Loucy (cell line): ENCODE measurements around the gene ANO8.

ENCODE experiments used
- H2AFZ ChIP-seq: fragments of 200-600 bp; sonication (generic); 2 replicates; pipeline ENCODE4 v1.6.0; 2016; ENCODE audit warnings: antibody characterized with exemption, mild to moderate bottlenecking, low read length, moderate library complexity
- H3F3A ChIP-seq: fragments of 200-600 bp; 2 replicates; pipeline ENCODE4 v1.6.0; 2016; ENCODE audit warnings: antibody characterized with exemption, low read depth, mild to moderate bottlenecking
- H3K27me3 ChIP-seq: fragments of 200-600 bp; sonication (generic); 2 replicates; pipeline ENCODE4 v1.6.1; 2014; ENCODE audit warnings: low read length, mild to moderate bottlenecking; ENCODE audit not compliant: insufficient read depth, poor library complexity, severe bottlenecking
- H3K36me3 ChIP-seq: fragments of 200-600 bp; sonication (generic); 2 replicates; pipeline ENCODE4 v1.6.1; 2016; ENCODE audit warnings: low read length; ENCODE audit not compliant: insufficient read depth
- H3K4me1 ChIP-seq: fragments of 200-600 bp; sonication (generic); 2 replicates; pipeline ENCODE4 v1.5.1; 2014; ENCODE audit warnings: low read length, mild to moderate bottlenecking; ENCODE audit not compliant: insufficient read depth, poor library complexity, severe bottlenecking
- H3K4me2 ChIP-seq: fragments of 200-600 bp; sonication (generic); 2 replicates; pipeline ENCODE4 v1.6.0; 2014; ENCODE audit warnings: antibody characterized with exemption, low read length, low read depth, mild to moderate bottlenecking; ENCODE audit not compliant: poor library complexity, severe bottlenecking
- H3K4me3 ChIP-seq: fragments of 200-600 bp; sonication (generic); 2 replicates; pipeline ENCODE4 v1.5.1; 2014; ENCODE audit warnings: low read length, mild to moderate bottlenecking, mixed read lengths; ENCODE audit not compliant: poor library complexity, severe bottlenecking
- H3K79me2 ChIP-seq: fragments of 200-600 bp; sonication (generic); 2 replicates; pipeline ENCODE4 v1.6.1; 2014; ENCODE audit warnings: low read length; ENCODE audit not compliant: insufficient read depth
- H3K9ac ChIP-seq: fragments of 200-600 bp; sonication (generic); 2 replicates; pipeline ENCODE4 v1.6.0; 2014; ENCODE audit warnings: mild to moderate bottlenecking, low read depth, low read length, moderate library complexity; ENCODE audit not compliant: poor library complexity, severe bottlenecking
- H3K9me2 ChIP-seq: fragments of 200-600 bp; sonication (generic); replicated peaks from 2 replicates; pipeline ENCODE4 v1.6.1; 2016; ENCODE audit warnings: low read depth, low read length, mixed read lengths
- H3K9me3 ChIP-seq: fragments of 200-600 bp; sonication (generic); 2 replicates; pipeline ENCODE4 v1.6.1; 2014; ENCODE audit warnings: mild to moderate bottlenecking, antibody characterized with exemption, low read length, low read depth; ENCODE audit not compliant: insufficient read depth
- H4K20me1 ChIP-seq: fragments of 200-600 bp; sonication (generic); 2 replicates; pipeline ENCODE4 v1.6.0; 2014; ENCODE audit warnings: antibody characterized with exemption, low read length, mild to moderate bottlenecking; ENCODE audit not compliant: insufficient read depth, poor library complexity, severe bottlenecking
- EZH2phosphoT487 ChIP-seq: fragments of 200-600 bp; IDR thresholded peaks from 2 replicates; pipeline ENCODE4 v1.6.1; 2018; ENCODE audit warnings: antibody characterized with exemption, mild to moderate bottlenecking, moderate library complexity, borderline replicate concordance
- TF ChIP-seq, protein P1 (sequence below): fragments of 200-600 bp; sonication (generic); conservative IDR thresholded peaks from 2 replicates; pipeline ENCODE4 v1.5.1; 2014; ENCODE audit warnings: mild to moderate bottlenecking, antibody characterized with exemption, low read length

Gene ANO8

GRCh38 chr19:17379221-17379631 is 44.6 kb upstream of the ANO8 start:
- Histone ChIP-seq H3F3A (no peaks in the 10 kb centered on the region), H3K4me1 (peaks cover 5% of the 10 kb centered on the region), H2AFZ (no peak overlapping the region), H4K20me1 (no peaks in the 10 kb centered on the region), H3K4me2 (no peak overlapping the region), H3K9ac (no peak overlapping the region), H3K4me3 (no peak overlapping the region), H3K79me2 (no peaks in the 10 kb centered on the region), H3K27me3 (no peaks in the 10 kb centered on the region), H3K36me3 (no peaks in the 10 kb centered on the region), H3K9me2 (no peaks in the 10 kb centered on the region), H3K9me3 (no peaks in the 10 kb centered on the region)
- TF ChIP-seq, protein P1, sequence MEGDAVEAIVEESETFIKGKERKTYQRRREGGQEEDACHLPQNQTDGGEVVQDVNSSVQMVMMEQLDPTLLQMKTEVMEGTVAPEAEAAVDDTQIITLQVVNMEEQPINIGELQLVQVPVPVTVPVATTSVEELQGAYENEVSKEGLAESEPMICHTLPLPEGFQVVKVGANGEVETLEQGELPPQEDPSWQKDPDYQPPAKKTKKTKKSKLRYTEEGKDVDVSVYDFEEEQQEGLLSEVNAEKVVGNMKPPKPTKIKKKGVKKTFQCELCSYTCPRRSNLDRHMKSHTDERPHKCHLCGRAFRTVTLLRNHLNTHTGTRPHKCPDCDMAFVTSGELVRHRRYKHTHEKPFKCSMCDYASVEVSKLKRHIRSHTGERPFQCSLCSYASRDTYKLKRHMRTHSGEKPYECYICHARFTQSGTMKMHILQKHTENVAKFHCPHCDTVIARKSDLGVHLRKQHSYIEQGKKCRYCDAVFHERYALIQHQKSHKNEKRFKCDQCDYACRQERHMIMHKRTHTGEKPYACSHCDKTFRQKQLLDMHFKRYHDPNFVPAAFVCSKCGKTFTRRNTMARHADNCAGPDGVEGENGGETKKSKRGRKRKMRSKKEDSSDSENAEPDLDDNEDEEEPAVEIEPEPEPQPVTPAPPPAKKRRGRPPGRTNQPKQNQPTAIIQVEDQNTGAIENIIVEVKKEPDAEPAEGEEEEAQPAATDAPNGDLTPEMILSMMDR: no peak
- TF ChIP-seq EZH2phosphoT487: no peak

DNA sequence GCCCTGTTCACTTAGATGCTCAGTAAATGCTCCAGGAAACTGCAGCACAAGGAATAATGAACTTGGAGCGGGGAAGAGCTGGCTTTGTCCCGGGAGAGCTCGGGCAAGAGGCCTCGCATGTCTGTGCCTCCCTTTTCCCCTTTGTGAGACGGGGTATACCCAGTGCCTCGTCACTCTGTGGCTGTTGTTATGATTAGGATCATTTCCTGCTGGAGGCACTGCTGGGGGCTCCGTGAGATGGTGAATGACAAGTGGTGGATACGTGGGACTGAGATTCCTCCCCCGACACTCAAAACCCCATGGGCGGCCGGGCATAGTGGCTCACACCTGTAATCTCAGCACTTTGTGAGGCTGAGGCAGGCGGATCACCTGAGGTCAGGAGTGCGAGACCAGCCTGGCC is 43.6 kb upstream of the ANO8 start:
- no peaks in the 10 kb centered on the region for H3K36me3 ChIP-seq
- no peak overlapping the region for H3K4me3 ChIP-seq
- H2AFZ ChIP-seq: no peak overlapping the region
- peaks cover 5% of the 10 kb centered on the region for H3K4me1 ChIP-seq
- no peaks in the 10 kb centered on the region for H3K27me3 ChIP-seq
- H3F3A ChIP-seq: no peaks in the 10 kb centered on the region
- no peak for TF ChIP-seq EZH2phosphoT487
- TF ChIP-seq, protein P1: no peak
- H3K4me2 ChIP-seq: no peak overlapping the region
- no peaks in the 10 kb centered on the region for H3K9me2 ChIP-seq
- no peaks in the 10 kb centered on the region for H3K79me2 ChIP-seq
- no peaks in the 10 kb centered on the region for H4K20me1 ChIP-seq
- H3K9me3 ChIP-seq: no peaks in the 10 kb centered on the region
- no peak overlapping the region for H3K9ac ChIP-seq

DNA sequence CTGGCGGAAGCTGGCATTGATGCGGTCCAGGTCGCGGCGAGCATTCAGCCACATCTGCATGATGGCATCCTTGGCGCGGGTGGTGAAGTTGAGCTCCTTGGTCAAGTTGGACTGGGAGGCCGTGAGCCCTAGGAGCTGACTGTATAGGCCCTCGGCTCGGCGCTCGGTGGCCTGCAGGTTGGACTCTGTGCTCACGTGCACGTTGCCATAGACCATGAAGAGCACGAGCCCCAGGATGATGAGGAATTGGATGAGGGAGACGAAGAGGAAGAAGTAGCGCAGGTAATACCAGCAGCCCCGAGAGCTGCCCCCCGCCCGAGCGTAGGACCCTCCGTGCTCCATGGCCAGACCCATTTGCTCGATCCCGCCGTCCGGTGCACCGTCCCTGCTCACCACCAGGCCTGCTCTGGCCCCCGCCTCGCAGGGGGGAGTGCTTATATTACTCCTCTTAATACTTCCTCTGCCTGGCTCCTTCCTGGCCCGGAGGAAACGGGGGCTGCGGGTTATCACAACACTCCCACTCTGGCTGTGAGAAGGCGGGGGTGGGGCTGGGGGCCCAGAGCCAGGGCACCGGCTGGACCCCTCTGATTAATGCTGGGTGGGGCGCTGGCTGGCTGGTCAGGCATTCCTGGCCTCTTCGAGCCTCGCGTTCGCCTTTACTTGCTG is 42.4 kb upstream of the ANO8 start, which contains the start of gene PLVAP:
TSS of gene PLVAP (minus strand) at position 408 of the 666 bp plus-strand sequence. CDS start at position 354, 54 bp downstream.
- H3K4me2 ChIP-seq: no peak within 1 kb of the TSS
- no peaks in the 10 kb centered on the region for H3K4me1 ChIP-seq
- H3K9me2 ChIP-seq: no peaks in the 10 kb centered on the region
- TF ChIP-seq, protein P1: no peak
- TF ChIP-seq EZH2phosphoT487: no peak
- H4K20me1 ChIP-seq: no peaks in the 10 kb centered on the region
- no peaks in the 10 kb centered on the region for H3F3A ChIP-seq
- no peaks in the 10 kb centered on the region for H3K79me2 ChIP-seq
- no peaks in the 10 kb centered on the region for H3K36me3 ChIP-seq
- no peak within 1 kb of the TSS for H2AFZ ChIP-seq
- H3K27me3 ChIP-seq: no peaks in the 10 kb centered on the region
- H3K4me3 ChIP-seq: no peak within 1 kb of the TSS
- no peak within 1 kb of the TSS for H3K9ac ChIP-seq
- no peaks in the 10 kb centered on the region for H3K9me3 ChIP-seq
